Measurements from ENCODE around the gene EVX2. TPM values are rescaled to one million over a fixed set of nuclear protein-coding genes. Genes with fewer than 3 reads are reported as not detected.

EVX2 gene
- total and polyA plus RNA-seq, 4 donors, result not detected

GRCh38 chr2:176111309-176111663, 27.5 kb upstream of the EVX2 start:
- 3 to 4% methylated on average over 16 of the region's 16 CpGs for whole genome bisulfite sequencing, 2 donors
- DNase-seq (peak; percentile 76 to 80 (median 77)), ATAC-seq (ENCODE audit: insufficient read depth, low FRiP score) (no peak)
- no peak overlapping the region for H3K4me3 ChIP-seq
- peaks cover 0 to 18% (median 0%) of the 10 kb centered on the region in 5 donors for H3K4me1 ChIP-seq (ENCODE audit: control insufficient read depth in 5 of 5, insufficient read depth in 5 of 5, low read length in 5 of 5)
- H3K36me3 ChIP-seq (ENCODE audit: control insufficient read depth in 4 of 4, insufficient read depth in 4 of 4, low read length in 4 of 4), result no peaks in the 10 kb centered on the region
- no peak overlapping the region for H3K9ac ChIP-seq (ENCODE audit: insufficient read depth in 1 of 2, low read length in 2 of 2)
- no peak for TF ChIP-seq CTCF (IDR thresholded peaks at IDR 0.05; ENCODE audit: control extremely low read depth, extremely low read depth)
- peaks cover 0 to 21% (median 0%) of the 10 kb centered on the region in 4 donors for H3K9me3 ChIP-seq (ENCODE audit: control insufficient read depth in 4 of 4, insufficient read depth in 3 of 4, low read length in 3 of 4)
- H3K27me3 ChIP-seq (ENCODE audit: control insufficient read depth in 3 of 3, insufficient read depth in 3 of 3, low read length in 2 of 3), result peaks cover 37 to 92% (median 88%) of the 10 kb centered on the region in 3 donors
- H3K27ac ChIP-seq (ENCODE audit: low read depth in 1 of 2, low read length in 1 of 2), result no peak overlapping the region

- peaks cover 0 to 18% (median 0%) of the 10 kb centered on the region in 5 donors for H3K4me1 ChIP-seq (ENCODE audit: control insufficient read depth in 5 of 5, insufficient read depth in 5 of 5, low read length in 5 of 5)
- H3K9ac ChIP-seq (ENCODE audit: insufficient read depth in 1 of 2, low read length in 2 of 2), result no peak overlapping the region
- H3K9me3 ChIP-seq (ENCODE audit: control insufficient read depth in 4 of 4, insufficient read depth in 3 of 4, low read length in 3 of 4), result peaks cover 0 to 21% (median 0%) of the 10 kb centered on the region in 4 donors
- no peak overlapping the region for H3K4me3 ChIP-seq
- ATAC-seq (ENCODE audit: insufficient read depth, low FRiP score), result no peak
- 21% methylated on average over 7 of the region's 7 CpGs for WGBS, 2 donors
- H3K27ac ChIP-seq (ENCODE audit: low read depth in 1 of 2, low read length in 1 of 2), result no peak overlapping the region
- no peak for TF ChIP-seq CTCF (IDR thresholded peaks at IDR 0.05; ENCODE audit: control extremely low read depth, extremely low read depth)
- peaks cover 38 to 92% (median 88%) of the 10 kb centered on the region in 3 donors for H3K27me3 ChIP-seq (ENCODE audit: control insufficient read depth in 3 of 3, insufficient read depth in 3 of 3, low read length in 2 of 3)
- no peak for DNase-seq
- H3K36me3 ChIP-seq (ENCODE audit: control insufficient read depth in 4 of 4, insufficient read depth in 4 of 4, low read length in 4 of 4), result no peaks in the 10 kb centered on the region
Observed at GRCh38 chr2:176110415-176111308, 26.9 kb upstream of the EVX2 start.

- H3K9ac ChIP-seq (ENCODE audit: insufficient read depth in 1 of 2, low read length in 2 of 2), result no peak overlapping the region
- no peaks in the 10 kb centered on the region for H3K36me3 ChIP-seq (ENCODE audit: control insufficient read depth in 4 of 4, insufficient read depth in 4 of 4, low read length in 4 of 4)
- H3K27me3 ChIP-seq (ENCODE audit: control insufficient read depth in 3 of 3, insufficient read depth in 3 of 3, low read length in 2 of 3), result peaks cover 43 to 92% (median 88%) of the 10 kb centered on the region in 3 donors
- 12 to 19% methylated on average over 4 of the region's 4 CpGs for WGBS, 2 donors
- DNase-seq (no peak), ATAC-seq (ENCODE audit: insufficient read depth, low FRiP score) (no peak)
- TF ChIP-seq CTCF (IDR thresholded peaks at IDR 0.05; ENCODE audit: control extremely low read depth, extremely low read depth), result no peak
- no peak overlapping the region for H3K4me3 ChIP-seq
- H3K27ac ChIP-seq (ENCODE audit: low read depth in 1 of 2, low read length in 1 of 2), result no peak overlapping the region
- H3K9me3 ChIP-seq (ENCODE audit: control insufficient read depth in 4 of 4, insufficient read depth in 3 of 4, low read length in 3 of 4), result peaks cover 0 to 23% (median 0%) of the 10 kb centered on the region in 4 donors
- H3K4me1 ChIP-seq (ENCODE audit: control insufficient read depth in 5 of 5, insufficient read depth in 5 of 5, low read length in 5 of 5), result peaks cover 0 to 18% (median 0%) of the 10 kb centered on the region in 5 donors
Observed at GRCh38 chr2:176109946-176110345, 26.2 kb upstream of the EVX2 start.
